ENCODE measurements around the gene TRMT61B.

GRCh38 chr2:28898048-28898447, 27.9 kb upstream of the TRMT61B start:
- TF ChIP-seq, protein P1, sequence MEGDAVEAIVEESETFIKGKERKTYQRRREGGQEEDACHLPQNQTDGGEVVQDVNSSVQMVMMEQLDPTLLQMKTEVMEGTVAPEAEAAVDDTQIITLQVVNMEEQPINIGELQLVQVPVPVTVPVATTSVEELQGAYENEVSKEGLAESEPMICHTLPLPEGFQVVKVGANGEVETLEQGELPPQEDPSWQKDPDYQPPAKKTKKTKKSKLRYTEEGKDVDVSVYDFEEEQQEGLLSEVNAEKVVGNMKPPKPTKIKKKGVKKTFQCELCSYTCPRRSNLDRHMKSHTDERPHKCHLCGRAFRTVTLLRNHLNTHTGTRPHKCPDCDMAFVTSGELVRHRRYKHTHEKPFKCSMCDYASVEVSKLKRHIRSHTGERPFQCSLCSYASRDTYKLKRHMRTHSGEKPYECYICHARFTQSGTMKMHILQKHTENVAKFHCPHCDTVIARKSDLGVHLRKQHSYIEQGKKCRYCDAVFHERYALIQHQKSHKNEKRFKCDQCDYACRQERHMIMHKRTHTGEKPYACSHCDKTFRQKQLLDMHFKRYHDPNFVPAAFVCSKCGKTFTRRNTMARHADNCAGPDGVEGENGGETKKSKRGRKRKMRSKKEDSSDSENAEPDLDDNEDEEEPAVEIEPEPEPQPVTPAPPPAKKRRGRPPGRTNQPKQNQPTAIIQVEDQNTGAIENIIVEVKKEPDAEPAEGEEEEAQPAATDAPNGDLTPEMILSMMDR (IDR thresholded peaks at IDR 0.05), result no peak
- TF ChIP-seq POLR2A (IDR thresholded peaks at IDR 0.05), result no peak
